ENCODE data around the gene MATK.
"Not testable (repeated sequence)": the region's sequence is repeated elsewhere in the genome, so short reads cannot be mapped to it uniquely, and the experiment has no call there.

The MATK gene

GRCh38 chr19:3816148-3816547 is 30.0 kb upstream of the MATK start:
- not testable (repeated sequence) for DNase-seq (ENCODE audit: low spot score)

GRCh38 chr19:3814648-3815047 is 28.5 kb upstream of the MATK start:
- no peak for DNase-seq (ENCODE audit: low spot score)

DNA sequence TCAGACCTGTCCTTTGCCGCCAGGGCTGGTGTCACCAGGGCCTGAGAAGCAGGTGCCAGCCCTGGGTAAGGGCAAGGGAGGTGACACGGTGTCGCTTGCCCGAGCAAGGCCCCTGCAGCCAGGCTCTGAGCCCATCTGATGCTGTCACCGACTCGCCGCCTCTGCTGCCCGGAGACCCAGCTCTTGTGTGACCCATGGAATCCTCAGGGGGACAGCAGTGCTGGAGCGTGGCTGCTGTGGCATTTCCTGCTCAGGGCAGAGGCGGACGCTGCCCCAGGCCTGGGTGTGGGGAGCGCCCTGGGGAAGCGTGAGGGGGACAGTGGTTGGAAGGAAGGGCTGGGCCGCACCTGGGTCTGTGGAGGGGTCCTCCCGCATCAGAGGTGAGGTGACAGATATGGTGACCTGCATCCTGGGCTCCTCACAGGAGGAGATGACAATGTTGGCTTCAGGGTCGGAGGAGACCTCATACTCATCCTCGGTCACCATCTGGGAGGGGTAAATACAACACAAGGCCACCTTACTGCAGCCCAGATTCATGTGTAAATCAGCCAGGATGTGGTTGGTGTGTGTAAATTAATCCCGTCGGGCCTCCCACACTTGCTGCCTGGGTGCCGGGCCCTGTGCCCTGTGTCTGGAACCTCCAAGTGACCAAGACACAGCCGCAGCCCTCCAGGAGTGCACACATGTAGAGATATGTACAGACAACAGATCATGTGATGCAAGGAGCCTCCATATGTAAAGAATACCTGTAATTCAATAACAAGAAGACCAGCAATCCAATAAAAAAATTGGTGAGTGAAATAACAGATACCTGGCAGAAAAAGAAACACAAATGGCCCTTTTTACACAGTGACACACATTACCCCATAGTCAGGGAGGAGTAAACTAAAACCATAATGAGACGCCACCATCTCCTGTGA is 27.6 kb upstream of the MATK start:
- no peak for DNase-seq (ENCODE audit: low spot score)

GRCh38 chr19:3810708-3811355 is 24.7 kb upstream of the MATK start:
- no peak for DNase-seq (ENCODE audit: low spot score)

DNA sequence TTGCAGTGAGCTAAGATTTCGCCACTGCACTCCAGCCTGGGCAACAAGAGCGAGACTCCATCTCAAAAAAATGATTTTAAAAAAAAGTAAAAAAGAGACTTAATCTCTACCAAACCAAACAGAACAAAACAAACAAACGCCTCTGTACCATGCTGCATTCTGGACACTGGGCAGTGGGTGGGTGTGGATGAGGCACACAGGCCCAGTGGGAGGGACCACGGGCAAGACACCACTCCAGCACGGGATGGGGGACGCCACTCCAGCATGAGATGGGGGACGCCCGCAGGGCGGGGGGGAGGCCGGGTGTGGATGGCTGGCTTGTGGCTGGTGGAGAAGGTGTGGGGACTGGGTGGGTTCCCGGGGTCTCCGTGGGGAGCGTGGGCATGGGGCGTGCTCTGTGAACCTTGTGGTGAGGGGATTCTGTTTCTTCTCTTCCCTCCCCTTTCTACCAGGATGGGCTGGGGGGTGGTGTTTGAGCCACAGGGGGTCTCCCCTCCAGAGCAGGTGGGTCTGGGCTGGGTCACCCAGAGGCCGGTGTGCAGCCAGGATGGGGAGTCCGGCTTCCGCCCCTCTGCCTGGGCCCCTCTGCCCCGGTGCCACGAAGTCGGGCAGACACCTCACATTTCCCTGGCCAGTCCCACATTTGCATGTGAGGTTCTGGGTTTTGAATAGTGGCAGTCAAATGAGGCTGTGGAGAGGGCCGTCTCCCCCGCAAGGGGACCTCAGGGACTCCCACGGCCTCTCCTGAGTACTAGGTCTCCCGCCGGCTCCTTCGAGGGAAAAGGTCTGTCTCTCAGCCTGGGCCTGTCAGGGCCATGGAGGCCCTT is 23.9 kb upstream of the MATK start:
- no peak for DNase-seq (ENCODE audit: low spot score)

DNA sequence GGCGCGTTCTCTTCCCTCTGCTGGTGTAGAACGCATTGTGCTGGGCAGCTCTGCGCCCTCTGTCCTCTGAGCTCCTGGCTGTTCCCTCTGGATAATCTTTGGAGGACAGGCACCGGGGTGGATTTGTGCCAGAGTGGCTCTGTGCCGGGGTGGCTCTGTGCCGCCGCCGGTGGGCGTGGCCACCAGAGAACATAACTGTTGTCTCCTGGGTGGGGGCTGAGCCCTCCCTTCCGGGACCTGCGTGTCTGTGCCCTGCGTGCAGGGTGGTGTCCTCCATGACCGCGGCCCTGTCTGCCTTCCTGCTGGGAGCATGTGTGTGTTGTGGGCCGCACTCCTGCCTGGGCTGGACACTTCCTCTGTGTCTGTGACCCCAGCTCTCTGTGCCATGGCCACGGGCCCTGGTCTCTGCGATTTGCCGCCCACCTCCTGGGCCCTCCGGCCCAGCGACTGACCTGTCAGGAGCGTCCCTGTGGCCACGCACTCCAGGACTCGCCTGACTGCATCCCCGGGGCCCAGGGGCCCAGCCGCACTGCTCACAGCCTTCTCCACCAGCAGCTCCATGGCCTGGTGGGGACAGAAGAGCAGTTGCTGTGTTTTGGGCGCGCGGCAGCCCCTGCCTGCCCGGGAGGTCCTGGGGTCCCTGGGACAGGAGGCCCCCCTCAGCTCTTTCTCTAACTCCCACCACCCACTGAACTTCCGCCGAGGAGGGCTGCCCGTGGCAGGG is 22.4 kb upstream of the MATK start:
- no peak for DNase-seq (ENCODE audit: low spot score)

GRCh38 chr19:3807574-3808354 is 21.6 kb upstream of the MATK start:
- no peak for DNase-seq (ENCODE audit: low spot score)

GRCh38 chr19:3807131-3807480 is 20.9 kb upstream of the MATK start:
- DNase-seq (ENCODE audit: low spot score) = no peak

DNA sequence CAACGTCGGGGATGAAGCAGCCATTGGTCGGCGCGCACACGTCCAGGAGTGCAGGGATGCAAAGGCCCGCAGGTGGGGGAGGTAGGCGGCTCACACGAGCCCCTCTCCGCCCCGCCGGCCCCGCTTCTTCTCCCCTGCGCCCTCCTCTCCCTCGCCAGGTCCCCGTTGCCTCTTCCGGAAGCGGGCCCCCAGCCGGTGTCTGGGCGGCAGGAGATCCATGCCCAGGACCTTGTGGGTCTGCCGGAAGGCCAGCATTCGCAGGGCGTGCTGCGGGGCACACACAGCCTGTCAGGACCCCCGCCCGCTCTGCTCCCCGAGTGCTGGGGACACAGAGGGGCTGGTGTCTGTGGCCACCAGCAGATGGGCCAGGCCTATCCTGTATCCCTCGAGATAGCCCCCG is 19.7 kb upstream of the MATK start:
- DNase-seq (ENCODE audit: low spot score) = no peak

- DNase-seq (ENCODE audit: low spot score) = no peak
These were observed 18.2 kb upstream of the MATK start for GRCh38 chr19:3804429-3804828.

GRCh38 chr19:3803986-3804385 is 17.8 kb upstream of the MATK start:
- no peak for DNase-seq (ENCODE audit: low spot score)

DNA sequence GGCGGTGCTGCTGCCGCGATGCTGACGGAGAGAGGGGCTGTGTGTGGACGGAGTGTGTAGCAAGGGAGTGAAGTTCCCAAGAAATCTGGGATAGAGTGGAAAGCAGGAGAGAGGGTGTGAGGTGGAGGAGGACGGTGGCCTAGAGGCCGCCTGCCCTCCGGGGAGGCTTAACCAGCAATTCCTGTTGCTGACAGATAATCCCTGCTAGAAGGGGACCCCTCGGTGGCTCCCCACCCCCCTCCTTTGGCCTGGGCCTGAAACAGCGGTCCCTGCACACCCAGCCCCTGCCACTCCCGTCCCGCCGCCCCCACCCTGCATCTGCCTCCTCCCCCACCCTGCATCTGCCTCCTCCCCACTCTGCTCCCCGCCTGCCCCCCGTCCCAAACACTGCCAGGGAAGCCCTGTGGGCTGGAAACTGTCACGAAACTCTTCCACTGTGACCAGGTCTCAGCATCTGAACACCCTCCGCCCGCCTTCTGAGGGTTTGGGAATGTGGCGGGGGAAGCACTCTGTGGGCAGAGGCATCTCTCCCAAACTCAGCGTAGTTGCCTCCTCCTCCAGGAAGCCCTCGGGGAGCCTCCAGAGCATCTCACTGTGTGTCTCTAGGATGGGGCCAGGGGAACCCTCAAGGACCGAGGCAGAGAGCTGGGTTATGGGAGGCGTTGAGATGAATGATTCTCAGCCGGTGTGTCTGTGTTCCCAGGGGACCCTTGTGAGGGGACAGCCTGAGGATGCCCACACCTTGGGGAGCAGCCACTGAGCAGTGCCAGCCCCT is 17.1 kb upstream of the MATK start:
- no peak for DNase-seq (ENCODE audit: low spot score)

DNA sequence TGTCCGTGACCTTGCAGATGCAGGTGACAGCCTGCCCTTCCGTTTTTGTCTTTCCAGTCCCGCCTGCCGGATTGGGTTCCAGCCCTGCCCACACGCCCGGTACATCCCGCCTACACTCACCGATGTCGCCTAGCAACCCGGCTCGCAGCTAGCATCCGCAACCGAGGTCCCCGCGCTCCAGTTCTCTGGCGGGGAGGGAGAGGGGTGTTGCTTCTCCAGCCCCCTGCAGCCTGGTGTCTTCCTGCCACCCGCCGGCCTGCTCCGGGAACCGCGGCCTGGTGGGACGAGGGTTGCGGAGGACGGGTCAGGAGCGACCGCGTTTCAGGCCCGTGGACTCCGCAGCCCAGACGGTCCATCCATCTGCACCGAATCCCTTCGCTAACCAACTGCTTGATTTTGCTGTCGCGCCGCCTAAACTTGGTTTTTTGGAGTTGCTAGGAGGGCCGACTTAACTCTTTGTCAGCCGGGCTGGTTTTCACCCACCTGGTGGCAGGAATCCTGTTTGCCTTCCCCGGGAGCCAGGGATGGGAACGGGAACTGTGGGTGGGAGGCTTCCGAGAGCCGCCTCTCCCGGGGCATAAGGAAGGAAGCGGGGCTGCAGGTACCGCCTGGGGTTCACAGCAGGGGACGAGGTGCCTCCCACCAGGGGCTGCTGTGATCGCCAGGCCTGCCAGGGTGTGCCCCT is 15.4 kb upstream of the MATK start:
- DNase-seq (ENCODE audit: low spot score) = no peak

- no peak for DNase-seq (ENCODE audit: low spot score)
These were observed 14.8 kb upstream of the MATK start for GRCh38 chr19:3800996-3801395.

GRCh38 chr19:3798137-3798536 is 12.0 kb upstream of the MATK start:
- no peak for DNase-seq (ENCODE audit: low spot score)

GRCh38 chr19:3796358-3796757 is 10.2 kb upstream of the MATK start:
- DNase-seq (ENCODE audit: low spot score) = no peak

DNA sequence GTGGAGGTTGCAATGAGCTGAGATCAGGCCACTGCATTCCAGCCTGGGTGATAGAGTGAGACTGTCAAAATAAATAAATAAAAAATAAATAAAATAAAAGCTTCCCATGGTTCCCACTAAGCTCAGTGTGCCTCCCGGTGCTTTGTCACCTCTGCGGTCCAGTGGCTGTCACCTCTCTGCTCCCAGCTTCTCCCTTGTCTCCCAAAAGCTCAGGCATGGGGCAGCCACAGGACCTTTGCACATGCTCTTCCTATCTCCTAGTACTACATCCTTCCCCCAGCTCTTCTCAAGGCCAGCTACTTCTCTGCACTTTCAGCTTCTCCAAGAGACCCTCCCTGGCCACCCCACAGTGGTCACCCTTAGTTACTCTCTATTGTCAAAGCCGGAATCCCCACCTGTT is 7.6 kb upstream of the MATK start:
- no peak for DNase-seq (ENCODE audit: low spot score)

DNA sequence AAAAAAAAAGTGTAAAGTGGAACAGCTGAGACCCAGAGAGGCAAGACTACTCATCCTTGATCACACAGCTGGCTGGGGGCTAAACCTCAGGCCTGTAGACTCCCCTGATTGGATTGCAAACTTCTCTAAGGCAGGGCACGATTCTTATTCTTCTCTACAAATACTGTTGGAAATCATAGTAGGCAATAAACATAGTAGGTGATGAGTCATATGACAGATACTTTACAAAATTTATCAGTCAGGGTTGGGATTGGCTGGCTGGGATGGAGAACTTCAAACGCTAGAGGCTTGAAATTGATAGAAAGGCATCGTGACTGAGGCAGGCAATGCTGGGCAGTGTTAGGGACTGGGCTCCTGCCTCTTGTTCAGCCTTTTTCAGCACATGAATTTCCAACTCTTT is 5.9 kb upstream of the MATK start:
- peak; percentile 12 for DNase-seq (ENCODE audit: low spot score)

DNA sequence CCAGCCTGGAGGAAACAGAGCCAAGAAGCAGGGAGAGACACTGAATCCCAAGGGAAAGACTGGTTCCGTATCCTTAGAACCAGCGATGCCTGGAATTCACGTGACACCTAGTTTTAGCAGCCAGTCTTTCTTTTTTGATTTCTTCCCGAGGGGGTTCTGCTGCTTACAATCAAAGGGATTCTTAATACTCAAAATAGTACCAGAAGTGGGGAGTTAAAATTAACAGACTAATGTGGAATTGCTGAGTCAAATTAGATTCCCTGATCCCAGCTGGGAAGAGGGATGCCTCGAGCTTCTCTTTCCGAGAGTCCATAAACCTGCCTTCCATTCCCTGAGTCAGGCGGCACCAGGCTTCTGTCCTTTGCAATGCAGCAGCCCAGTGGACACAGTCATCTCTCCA is 4.8 kb upstream of the MATK start:
- no peak for DNase-seq (ENCODE audit: low spot score)

- DNase-seq (ENCODE audit: low spot score) = no peak
These were observed 4.1 kb upstream of the MATK start for GRCh38 chr19:3790209-3790734.
